ENCODE data around the gene GPR22.
A peak's percentile ranks its signal among the peaks of the same experiment; 100 is the strongest.

GPR22 gene, protein sequence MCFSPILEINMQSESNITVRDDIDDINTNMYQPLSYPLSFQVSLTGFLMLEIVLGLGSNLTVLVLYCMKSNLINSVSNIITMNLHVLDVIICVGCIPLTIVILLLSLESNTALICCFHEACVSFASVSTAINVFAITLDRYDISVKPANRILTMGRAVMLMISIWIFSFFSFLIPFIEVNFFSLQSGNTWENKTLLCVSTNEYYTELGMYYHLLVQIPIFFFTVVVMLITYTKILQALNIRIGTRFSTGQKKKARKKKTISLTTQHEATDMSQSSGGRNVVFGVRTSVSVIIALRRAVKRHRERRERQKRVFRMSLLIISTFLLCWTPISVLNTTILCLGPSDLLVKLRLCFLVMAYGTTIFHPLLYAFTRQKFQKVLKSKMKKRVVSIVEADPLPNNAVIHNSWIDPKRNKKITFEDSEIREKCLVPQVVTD

DNA sequence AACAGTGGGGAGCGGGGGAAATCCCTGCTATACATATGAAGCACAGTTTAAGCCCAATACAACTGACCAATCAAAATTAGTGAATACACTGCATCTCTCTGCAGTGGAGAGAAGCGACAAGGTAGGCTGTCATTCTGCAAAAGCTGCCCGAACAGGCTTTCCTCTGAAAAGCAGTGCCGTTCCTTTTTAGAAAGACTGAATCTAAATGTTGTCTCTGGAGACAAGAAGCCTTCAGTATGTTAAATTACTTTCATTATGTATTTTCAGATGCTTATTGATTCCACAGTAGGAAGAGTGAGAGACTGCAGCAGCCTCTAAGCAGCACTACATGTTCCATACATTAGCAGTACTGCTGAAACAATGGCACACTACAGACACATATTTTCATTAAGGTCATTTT, at the start of gene GPR22:
TSS of gene GPR22 (plus strand) at position 129 of the 400 bp plus-strand sequence. CDS start 4,004 bp downstream, outside the sequence.
- no peak for DNase-seq (ENCODE audit: low read depth)

DNA sequence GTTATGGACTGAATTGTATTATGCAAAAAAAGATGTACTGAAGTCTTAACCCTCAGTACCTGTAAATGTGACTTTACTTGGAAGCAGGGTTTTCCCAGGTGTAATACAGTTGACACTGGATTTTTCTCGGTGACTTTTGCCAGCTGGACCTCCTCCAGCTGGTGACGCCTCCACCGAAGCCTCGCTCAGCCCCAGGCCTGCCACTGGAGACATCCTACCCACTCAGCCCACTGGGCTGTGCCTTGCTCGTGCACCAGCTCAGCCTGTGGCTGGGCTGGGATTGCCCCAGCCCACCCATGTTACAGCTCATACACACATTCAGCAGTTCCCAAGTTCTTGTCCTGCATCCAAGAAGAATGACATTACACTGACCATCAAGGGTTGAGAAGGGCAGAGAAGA, 42.4 kb upstream of the GPR22 start:
- DNase-seq (ENCODE audit: low read depth), result no peak

DNA sequence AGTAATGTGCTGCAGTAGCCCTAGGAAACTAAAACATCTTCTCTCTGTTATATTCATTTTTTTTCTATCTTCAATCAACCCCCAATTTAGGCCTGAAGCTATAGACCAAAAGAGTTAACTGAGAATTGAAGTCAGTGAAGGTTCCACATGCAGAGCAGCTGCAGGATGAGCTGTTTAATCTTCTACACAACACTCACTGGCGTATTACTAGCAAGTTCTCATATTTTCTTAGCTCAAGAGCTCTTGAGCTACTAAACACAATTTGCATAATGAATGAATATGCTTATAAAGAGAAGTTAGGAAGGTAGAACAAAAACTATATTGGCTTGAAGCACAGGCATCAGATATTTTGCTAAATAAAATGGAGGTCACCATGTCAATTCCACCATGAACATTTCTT, 41.2 kb upstream of the GPR22 start:
- no peak for DNase-seq (ENCODE audit: low read depth)

- no peak for DNase-seq (ENCODE audit: low read depth)
Measured at GRCh38 chr7:107430057-107430456, 39.8 kb upstream of the GPR22 start.

DNA sequence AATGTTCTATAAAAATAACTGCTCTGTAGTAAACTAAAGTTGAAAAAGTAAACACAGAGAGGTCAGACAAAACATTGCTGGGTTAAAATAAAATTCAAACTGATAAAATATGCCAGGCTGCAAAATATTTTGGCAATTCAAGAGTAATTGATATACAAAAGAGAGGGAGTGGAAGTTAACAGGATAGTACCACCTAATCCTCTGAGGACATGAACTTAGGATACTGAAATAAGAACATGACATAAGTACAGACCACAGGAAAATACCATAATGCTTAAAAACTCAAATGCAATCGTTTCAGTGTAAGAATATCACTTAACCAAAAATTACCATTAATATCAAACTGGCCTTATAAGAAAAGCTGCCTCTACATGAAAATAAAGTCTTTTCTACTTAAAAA, 37.6 kb upstream of the GPR22 start:
- no peak for DNase-seq (ENCODE audit: low read depth)

DNA sequence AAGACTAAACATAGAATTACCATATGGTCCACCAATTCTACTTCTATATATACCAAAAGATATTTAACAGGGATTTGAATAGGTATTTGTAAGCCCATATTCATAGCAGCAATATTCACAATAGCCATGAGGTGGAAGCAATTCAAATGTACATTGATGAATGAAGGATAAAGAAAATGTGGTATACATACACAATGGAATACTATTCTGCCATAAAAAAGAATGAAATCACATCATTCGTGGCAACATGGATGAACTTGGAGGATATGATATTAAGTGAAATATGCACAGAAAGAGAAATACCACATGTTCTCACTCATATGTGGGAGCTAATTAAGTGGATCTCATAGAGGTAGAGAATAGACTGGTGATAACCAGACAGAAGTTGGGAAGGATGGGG, 34.1 kb upstream of the GPR22 start:
- no peak for DNase-seq (ENCODE audit: low read depth)

DNA sequence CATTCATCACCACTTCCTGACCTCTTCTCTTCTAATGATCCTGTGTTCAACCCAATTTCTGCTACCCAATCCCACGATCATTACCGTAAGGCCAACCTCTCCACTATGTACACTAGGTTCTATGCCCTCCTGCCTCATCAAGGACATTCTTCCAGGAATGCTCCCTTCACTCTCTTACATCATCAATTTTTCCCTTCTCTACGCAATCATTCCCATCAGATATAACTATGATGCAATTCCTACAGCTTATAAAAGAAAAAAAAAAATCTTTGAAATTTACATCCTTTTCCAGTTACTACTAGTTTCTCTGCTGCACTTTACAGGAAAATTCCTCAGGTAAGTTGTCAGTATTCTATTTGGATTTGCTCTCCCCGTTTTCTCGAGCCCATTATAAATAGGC, 30.8 kb upstream of the GPR22 start:
- no peak for DNase-seq (ENCODE audit: low read depth)

DNA sequence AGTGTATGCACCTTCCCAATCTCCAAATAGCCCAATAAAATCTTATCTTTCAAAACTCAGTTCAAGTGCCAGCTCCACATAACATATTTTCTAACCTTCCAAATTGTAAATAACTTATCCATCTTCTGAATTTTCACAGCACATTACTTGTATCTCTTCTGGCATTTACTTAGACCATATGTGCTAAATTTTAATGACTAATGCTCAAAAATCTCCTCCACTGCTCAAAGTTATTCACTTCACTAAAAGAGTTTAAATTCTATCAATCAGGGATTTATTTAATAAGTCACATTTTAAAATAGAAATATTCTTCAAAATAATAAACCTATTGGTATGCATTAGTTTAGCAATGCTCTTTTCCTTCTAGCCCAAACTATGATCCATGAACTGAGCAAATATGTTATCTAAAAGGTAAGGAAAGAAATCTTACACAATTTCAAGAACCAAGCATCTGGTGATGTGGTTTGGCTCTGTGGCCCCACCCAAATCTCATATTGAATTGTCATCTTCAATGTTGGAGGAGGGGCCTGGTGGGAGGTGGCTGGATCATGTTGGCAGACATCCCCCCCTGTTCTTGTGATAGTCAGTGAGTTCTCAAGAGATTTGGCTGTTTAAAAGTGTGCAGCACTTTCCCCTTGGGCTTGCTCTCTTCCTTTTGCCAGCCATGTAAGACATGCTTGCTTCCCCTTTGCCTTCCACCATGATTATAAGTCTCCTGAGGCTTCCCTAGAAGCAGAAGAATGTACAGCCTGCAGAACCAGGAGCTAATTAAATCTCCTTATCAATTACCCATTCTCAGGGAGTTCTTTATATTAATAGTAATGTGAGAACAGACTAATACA, 28.1 kb upstream of the GPR22 start:
- no peak for DNase-seq (ENCODE audit: low read depth)

GRCh38 chr7:107442678-107443077, 27.2 kb upstream of the GPR22 start:
- no peak for DNase-seq (ENCODE audit: low read depth)

DNA sequence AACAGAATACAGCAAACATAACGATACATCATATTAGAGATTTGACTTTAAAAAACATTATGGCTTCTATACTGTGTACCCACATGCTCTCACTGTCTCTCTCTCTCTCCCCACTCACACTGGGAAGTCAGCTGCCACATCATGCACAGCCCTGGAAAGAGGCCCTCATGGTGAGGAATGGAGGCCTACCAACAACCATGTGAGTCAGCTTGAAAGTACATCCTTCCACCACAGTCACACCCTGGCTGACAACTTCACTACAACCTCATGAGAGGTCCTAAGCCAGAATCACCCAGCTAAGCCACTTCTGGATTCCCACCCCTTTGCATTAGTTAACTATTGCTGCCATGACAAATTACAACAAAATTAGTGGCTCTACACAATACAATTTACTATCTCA, 23.3 kb upstream of the GPR22 start:
- no peak for DNase-seq (ENCODE audit: low read depth)

- DNase-seq (ENCODE audit: low read depth), result no peak
Measured at GRCh38 chr7:107446988-107447387, 22.9 kb upstream of the GPR22 start.

GRCh38 chr7:107450970-107451369, 18.9 kb upstream of the GPR22 start:
- no peak for DNase-seq (ENCODE audit: low read depth)

- DNase-seq (ENCODE audit: low read depth), result no peak
Measured at GRCh38 chr7:107453388-107453787, 16.5 kb upstream of the GPR22 start.

GRCh38 chr7:107461938-107462533, 7.8 kb upstream of the GPR22 start:
- DNase-seq (ENCODE audit: low read depth), result no peak

- peak; percentile 4 for DNase-seq (ENCODE audit: low read depth)
Measured at GRCh38 chr7:107463139-107464078, 6.4 kb upstream of the GPR22 start.

- DNase-seq (ENCODE audit: low read depth), result no peak
Measured at GRCh38 chr7:107464666-107465226, 5.1 kb upstream of the GPR22 start.

DNA sequence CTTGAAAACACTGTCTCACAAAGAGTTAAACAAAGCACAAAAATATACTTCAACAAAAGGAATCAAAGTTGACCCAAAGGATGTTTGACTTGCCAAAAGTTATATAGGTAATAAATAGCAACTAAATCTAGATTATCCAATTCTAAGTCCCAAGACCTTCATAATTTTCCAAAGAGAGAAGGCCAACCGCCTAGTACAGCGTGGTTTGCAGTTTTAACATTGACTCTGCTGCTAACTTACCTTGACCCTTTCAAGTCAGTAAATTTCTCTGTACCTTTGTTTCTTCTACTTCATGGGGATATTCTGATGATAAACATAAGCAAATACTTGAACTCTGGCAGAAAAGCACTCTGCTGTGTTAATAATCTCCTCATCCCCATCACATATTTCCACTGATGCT, 1.9 kb upstream of the GPR22 start:
- no peak for DNase-seq (ENCODE audit: low read depth)

DNA sequence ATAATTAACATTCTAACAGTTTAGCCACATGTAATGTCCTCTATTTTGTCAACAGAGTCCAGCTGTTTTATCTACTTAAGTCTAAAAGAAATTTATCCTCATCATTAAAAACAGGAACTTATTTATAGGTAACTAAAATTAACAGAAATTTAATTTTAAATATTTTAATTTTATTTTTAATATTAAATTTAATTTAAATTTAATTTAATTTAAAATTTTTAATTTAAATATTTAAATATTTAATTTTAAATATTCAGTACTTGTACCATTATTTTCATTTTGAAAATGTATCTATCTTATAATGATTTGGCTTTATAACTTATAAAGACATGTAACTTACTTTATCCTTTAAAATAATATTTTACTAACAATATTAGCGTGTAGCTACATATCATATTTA, 1.0 kb upstream of the GPR22 start:
- DNase-seq (ENCODE audit: low read depth), result no peak

DNA sequence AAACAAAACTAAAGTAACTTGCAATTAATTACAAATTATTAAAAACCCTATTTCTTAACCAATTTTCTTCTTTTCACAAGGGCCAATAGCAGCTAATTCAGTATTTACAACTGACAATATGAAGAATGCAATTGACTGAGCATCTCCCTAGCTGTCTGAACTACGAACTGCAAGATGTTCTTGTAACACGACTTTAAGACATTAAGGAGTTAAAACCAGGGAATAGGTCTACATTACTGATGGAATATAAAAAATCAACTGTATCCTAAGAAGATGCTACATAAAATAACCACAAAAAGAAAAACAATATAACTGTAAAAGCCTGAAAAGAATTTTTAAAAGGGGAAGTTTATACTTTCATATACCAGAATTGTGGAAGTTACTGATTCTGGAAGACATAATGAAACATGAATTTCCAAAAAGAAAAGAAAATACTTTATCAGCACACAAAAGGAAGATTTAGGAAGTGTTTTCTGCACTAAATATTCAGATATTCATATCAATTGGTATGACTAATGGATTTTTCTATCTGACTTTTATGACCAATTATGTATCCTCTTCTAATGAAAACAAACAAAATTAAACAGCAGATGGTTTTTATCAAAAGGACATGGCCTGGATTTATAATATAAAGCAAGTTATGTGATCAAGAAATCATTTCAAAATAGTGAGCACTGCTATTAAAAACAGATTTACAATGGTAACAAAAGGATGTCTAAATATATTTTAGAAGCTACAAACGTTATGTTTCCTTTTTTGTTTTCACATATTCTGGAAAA, 1.6 kb downstream of the GPR22 start:
- no peak for DNase-seq (ENCODE audit: low read depth)

GRCh38 chr7:107472116-107472515, 2.3 kb downstream of the GPR22 start:
- no peak for DNase-seq (ENCODE audit: low read depth)

DNA sequence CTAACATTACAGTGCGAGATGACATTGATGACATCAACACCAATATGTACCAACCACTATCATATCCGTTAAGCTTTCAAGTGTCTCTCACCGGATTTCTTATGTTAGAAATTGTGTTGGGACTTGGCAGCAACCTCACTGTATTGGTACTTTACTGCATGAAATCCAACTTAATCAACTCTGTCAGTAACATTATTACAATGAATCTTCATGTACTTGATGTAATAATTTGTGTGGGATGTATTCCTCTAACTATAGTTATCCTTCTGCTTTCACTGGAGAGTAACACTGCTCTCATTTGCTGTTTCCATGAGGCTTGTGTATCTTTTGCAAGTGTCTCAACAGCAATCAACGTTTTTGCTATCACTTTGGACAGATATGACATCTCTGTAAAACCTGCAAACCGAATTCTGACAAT, 4.3 kb downstream of the GPR22 start:
- no peak for DNase-seq (ENCODE audit: low read depth)
